ENCODE results near the gene WNT7B.

The WNT7B gene

GRCh38 chr22:45891471-45891995 lies 85.4 kb downstream of the WNT7B start:
- no peak overlapping the region for H3K27ac Mint-ChIP-seq
- H3K27me3 Mint-ChIP-seq: peaks cover 56% of the 10 kb centered on the region
- no peak for DNase-seq
- no peak overlapping the region for H3K4me3 Mint-ChIP-seq
- no peaks in the 10 kb centered on the region for H3K4me1 Mint-ChIP-seq
- H3K36me3 Mint-ChIP-seq: no peaks in the 10 kb centered on the region
- no peaks in the 10 kb centered on the region for H3K9me3 Mint-ChIP-seq
- CTCF ChIA-PET: no interaction called here

GRCh38 chr22:45891021-45891421 lies 85.9 kb downstream of the WNT7B start:
- H3K27me3 Mint-ChIP-seq: peaks cover 56% of the 10 kb centered on the region
- H3K4me3 Mint-ChIP-seq: no peak overlapping the region
- H3K4me1 Mint-ChIP-seq: no peaks in the 10 kb centered on the region
- H3K9me3 Mint-ChIP-seq: no peaks in the 10 kb centered on the region
- no peak for DNase-seq
- H3K27ac Mint-ChIP-seq: no peak overlapping the region
- H3K36me3 Mint-ChIP-seq: no peaks in the 10 kb centered on the region
- CTCF ChIA-PET: no interaction called here

GRCh38 chr22:45890351-45890635 lies 86.7 kb downstream of the WNT7B start:
- no peak overlapping the region for H3K4me3 Mint-ChIP-seq
- CTCF ChIA-PET: no interaction called here
- no peak for DNase-seq
- no peaks in the 10 kb centered on the region for H3K4me1 Mint-ChIP-seq
- peaks cover 56% of the 10 kb centered on the region for H3K27me3 Mint-ChIP-seq
- H3K27ac Mint-ChIP-seq: no peak overlapping the region
- no peaks in the 10 kb centered on the region for H3K9me3 Mint-ChIP-seq
- H3K36me3 Mint-ChIP-seq: no peaks in the 10 kb centered on the region

GRCh38 chr22:45889539-45890350 lies 87.2 kb downstream of the WNT7B start:
- no peaks in the 10 kb centered on the region for H3K4me1 Mint-ChIP-seq

GRCh38 chr22:45889093-45889538 lies 87.8 kb downstream of the WNT7B start:
- CTCF ChIA-PET: no interaction called here
- H3K27me3 Mint-ChIP-seq: peaks cover 62% of the 10 kb centered on the region
- no peak for DNase-seq
- H3K4me3 Mint-ChIP-seq: no peak overlapping the region
- no peaks in the 10 kb centered on the region for H3K36me3 Mint-ChIP-seq
- H3K27ac Mint-ChIP-seq: no peak overlapping the region
- H3K9me3 Mint-ChIP-seq: no peaks in the 10 kb centered on the region
- H3K4me1 Mint-ChIP-seq: no peaks in the 10 kb centered on the region

More at GRCh38 chr22:45889539-45890350, 87.2 kb downstream of the WNT7B start:
- H3K27me3 Mint-ChIP-seq: peaks cover 60% of the 10 kb centered on the region
- no peak overlapping the region for H3K4me3 Mint-ChIP-seq
- DNase-seq: no peak
- no peaks in the 10 kb centered on the region for H3K36me3 Mint-ChIP-seq
- CTCF ChIA-PET: no interaction called here
- H3K9me3 Mint-ChIP-seq: no peaks in the 10 kb centered on the region
- no peak overlapping the region for H3K27ac Mint-ChIP-seq

- H3K27ac Mint-ChIP-seq: no peak overlapping the region
- no peaks in the 10 kb centered on the region for H3K4me1 Mint-ChIP-seq
- CTCF ChIA-PET: no interaction called here
- H3K4me3 Mint-ChIP-seq: no peak overlapping the region
- no peaks in the 10 kb centered on the region for H3K9me3 Mint-ChIP-seq
- no peak for DNase-seq
- H3K27me3 Mint-ChIP-seq: peaks cover 62% of the 10 kb centered on the region
- no peaks in the 10 kb centered on the region for H3K36me3 Mint-ChIP-seq
Measured at GRCh38 chr22:45888221-45889092, 88.5 kb downstream of the WNT7B start.

GRCh38 chr22:45887202-45888131 lies 89.5 kb downstream of the WNT7B start:
- CTCF ChIA-PET: no interaction called here
- Mint-ChIP-seq H3K36me3 (no peaks in the 10 kb centered on the region), H3K4me1 (no peaks in the 10 kb centered on the region), H3K4me3 (no peak overlapping the region), H3K27ac (no peak overlapping the region), H3K9me3 (no peaks in the 10 kb centered on the region), H3K27me3 (peaks cover 61% of the 10 kb centered on the region)
- DNase-seq: no peak

- Mint-ChIP-seq H3K27me3 (peaks cover 61% of the 10 kb centered on the region), H3K27ac (no peak overlapping the region), H3K36me3 (no peaks in the 10 kb centered on the region), H3K4me1 (no peaks in the 10 kb centered on the region), H3K4me3 (no peak overlapping the region), H3K9me3 (no peaks in the 10 kb centered on the region)
- CTCF ChIA-PET: no interaction called here
- DNase-seq: peak; percentile 15
Measured at GRCh38 chr22:45886540-45886939, 90.4 kb downstream of the WNT7B start.

GRCh38 chr22:45885941-45886395 lies 91.0 kb downstream of the WNT7B start:
- CTCF ChIA-PET: no interaction called here
- Mint-ChIP-seq H3K27me3 (peaks cover 61% of the 10 kb centered on the region), H3K36me3 (no peaks in the 10 kb centered on the region), H3K27ac (no peak overlapping the region), H3K4me3 (no peak overlapping the region), H3K9me3 (no peaks in the 10 kb centered on the region), H3K4me1 (no peaks in the 10 kb centered on the region)
- peak; percentile 19 for DNase-seq

GRCh38 chr22:45885171-45885840 lies 91.7 kb downstream of the WNT7B start:
- CTCF ChIA-PET: no interaction called here
- Mint-ChIP-seq H3K27ac (no peak overlapping the region), H3K4me1 (no peaks in the 10 kb centered on the region), H3K9me3 (no peaks in the 10 kb centered on the region), H3K4me3 (no peak overlapping the region), H3K36me3 (no peaks in the 10 kb centered on the region), H3K27me3 (peaks cover 64% of the 10 kb centered on the region)
- peak; percentile 10 for DNase-seq

- CTCF ChIA-PET: interaction anchor here (1.1 kb wide), 1 partner anchor 21 kb away, joined by 4 read pairs; no protein-coding TSS in a partner anchor
Measured at GRCh38 chr22:45884201-45885062, 92.5 kb downstream of the WNT7B start.

GRCh38 chr22:45883811-45884170 lies 93.2 kb downstream of the WNT7B start:
- CTCF ChIA-PET: interaction anchor here (1.1 kb wide), 1 partner anchor 20 kb away, joined by 4 read pairs; no protein-coding TSS in a partner anchor

More at GRCh38 chr22:45884201-45885062, 92.5 kb downstream of the WNT7B start:
- Mint-ChIP-seq H3K9me3 (no peaks in the 10 kb centered on the region), H3K4me3 (no peak overlapping the region), H3K27ac (no peak overlapping the region), H3K4me1 (no peaks in the 10 kb centered on the region), H3K27me3 (peaks cover 64% of the 10 kb centered on the region), H3K36me3 (no peaks in the 10 kb centered on the region)
- no peak for DNase-seq

More at GRCh38 chr22:45883811-45884170, 93.2 kb downstream of the WNT7B start:
- DNase-seq: no peak
- H3K4me3 Mint-ChIP-seq: no peak overlapping the region
- H3K27me3 Mint-ChIP-seq: peaks cover 64% of the 10 kb centered on the region
- H3K4me1 Mint-ChIP-seq: no peaks in the 10 kb centered on the region
- H3K9me3 Mint-ChIP-seq: no peaks in the 10 kb centered on the region
- no peak overlapping the region for H3K27ac Mint-ChIP-seq
- no peaks in the 10 kb centered on the region for H3K36me3 Mint-ChIP-seq
